ENCODE measurements around the gene ARHGEF11. TPM values are rescaled to one million over a fixed set of nuclear protein-coding genes. Genes with fewer than 3 reads are reported as not detected.

The ARHGEF11 gene
- total RNA-seq, 1 experiment from 2014 or later: 41.1 TPM

DNA sequence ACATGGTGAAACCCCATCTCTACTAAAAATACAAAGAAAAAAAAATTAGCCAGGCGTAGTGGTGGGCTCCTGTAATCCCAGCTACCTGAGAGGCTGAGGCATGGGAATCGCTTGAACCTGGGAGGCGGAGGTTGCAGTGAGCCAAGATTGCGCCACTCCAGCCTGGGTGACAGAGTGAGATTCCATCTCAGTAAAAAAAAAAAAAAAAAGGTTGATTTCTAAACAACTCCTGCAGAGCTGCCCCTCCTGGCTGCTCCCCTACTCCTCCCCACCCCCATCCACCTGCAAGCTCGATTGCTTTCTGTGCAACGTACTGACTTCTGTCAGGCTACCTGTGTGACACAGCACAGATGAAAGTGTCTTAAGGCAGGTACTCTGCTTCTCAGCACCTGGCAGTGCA is 40.8 kb upstream of the ARHGEF11 start:
- peaks cover 3% of the 10 kb centered on the region for H3K27me3 Mint-ChIP-seq (ENCODE audit: low read depth)
- WGBS (ENCODE audit: extremely low coverage, insufficient read length, low lambda C conversion rate): no CpG with 5 or more reads among the region's 6 CpGs

More for the DNA sequence above, 40.8 kb upstream of the ARHGEF11 start:
- Histone ChIP-seq H2AFZ (ENCODE audit: low read length) (no peak overlapping the region), H2BK20ac (ENCODE audit: low read depth, low read length, poor library complexity, severe bottlenecking) (no peak overlapping the region), H2BK12ac (ENCODE audit: insufficient read length, low read depth, low read length) (no peak overlapping the region), H4K20me1 (ENCODE audit: control insufficient read depth, insufficient read depth, insufficient read length) (no peaks in the 10 kb centered on the region), H3K14ac (ENCODE audit: insufficient read depth, low read length) (no peak overlapping the region), H3K56ac (ENCODE audit: insufficient read length, low read depth, low read length) (no peak overlapping the region), H4K91ac (ENCODE audit: insufficient read length, low read depth, low read length) (no peak overlapping the region), H3K9me3 (ENCODE audit: control insufficient read depth, low read depth, low read length) (no peaks in the 10 kb centered on the region), H3K79me1 (ENCODE audit: insufficient read depth, low read depth, low read length, poor library complexity, severe bottlenecking) (no peaks in the 10 kb centered on the region), H3K79me2 (ENCODE audit: insufficient read depth, low read length) (no peaks in the 10 kb centered on the region), H3T11ph (ENCODE audit: low read length) (no peak overlapping the region), H2BK120ac (ENCODE audit: low read depth, low read length, poor library complexity, severe bottlenecking) (no peak overlapping the region), H4K5ac (ENCODE audit: insufficient read length, low read depth, low read length) (no peak overlapping the region), H3K4me2 (ENCODE audit: insufficient read depth, insufficient read length, low read length) (no peak overlapping the region), H3K23me2 (ENCODE audit: insufficient read length, low read depth, low read length, poor library complexity, severe bottlenecking) (no peaks in the 10 kb centered on the region), H3K27ac (ENCODE audit: insufficient read length, low read depth, low read length) (no peak overlapping the region), H4K8ac (replicated peaks; ENCODE audit: insufficient read length, low read depth, low read length) (no peak overlapping the region), H3K23ac (ENCODE audit: insufficient read length, low read depth, low read length) (no peak overlapping the region), H3K18ac (ENCODE audit: insufficient read length, low read depth, low read length) (no peak overlapping the region), H3K4me1 (ENCODE audit: insufficient read depth, low read length) (peaks cover 5% of the 10 kb centered on the region; the same call in 1 of the 2 replicates), H3K9ac (ENCODE audit: extremely low read depth, insufficient read length, low read length) (no peak overlapping the region), H2BK15ac (ENCODE audit: low read depth, low read length) (no peak overlapping the region), H2AK5ac (ENCODE audit: insufficient read length, low read length) (no peak overlapping the region), H3K4ac (ENCODE audit: low read depth, low read length) (no peak overlapping the region), H3K27me3 (ENCODE audit: insufficient read depth, low read length) (no peaks in the 10 kb centered on the region), H2BK5ac (ENCODE audit: insufficient read length, low read length) (no peak overlapping the region)
- Mint-ChIP-seq H3K4me1 (peaks cover 23 to 25% of the 10 kb centered on the region in 2 experiments), H3K9me3 (no peaks in the 10 kb centered on the region), H3K4me3 (no peak overlapping the region), H3K36me3 (ENCODE audit: insufficient read depth in 1 of 3, low read depth in 3 of 3) (no peaks in the 10 kb centered on the region), H3K27ac (peak overlapping the region in 1 of 3 experiments; percentile 70; a peak in 1 of 7 replicates)
- TF ChIP-seq, protein P1, sequence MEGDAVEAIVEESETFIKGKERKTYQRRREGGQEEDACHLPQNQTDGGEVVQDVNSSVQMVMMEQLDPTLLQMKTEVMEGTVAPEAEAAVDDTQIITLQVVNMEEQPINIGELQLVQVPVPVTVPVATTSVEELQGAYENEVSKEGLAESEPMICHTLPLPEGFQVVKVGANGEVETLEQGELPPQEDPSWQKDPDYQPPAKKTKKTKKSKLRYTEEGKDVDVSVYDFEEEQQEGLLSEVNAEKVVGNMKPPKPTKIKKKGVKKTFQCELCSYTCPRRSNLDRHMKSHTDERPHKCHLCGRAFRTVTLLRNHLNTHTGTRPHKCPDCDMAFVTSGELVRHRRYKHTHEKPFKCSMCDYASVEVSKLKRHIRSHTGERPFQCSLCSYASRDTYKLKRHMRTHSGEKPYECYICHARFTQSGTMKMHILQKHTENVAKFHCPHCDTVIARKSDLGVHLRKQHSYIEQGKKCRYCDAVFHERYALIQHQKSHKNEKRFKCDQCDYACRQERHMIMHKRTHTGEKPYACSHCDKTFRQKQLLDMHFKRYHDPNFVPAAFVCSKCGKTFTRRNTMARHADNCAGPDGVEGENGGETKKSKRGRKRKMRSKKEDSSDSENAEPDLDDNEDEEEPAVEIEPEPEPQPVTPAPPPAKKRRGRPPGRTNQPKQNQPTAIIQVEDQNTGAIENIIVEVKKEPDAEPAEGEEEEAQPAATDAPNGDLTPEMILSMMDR (conservative IDR thresholded peaks at IDR 0.05): no peak
- DNase-seq: peak; percentile 29

Measured in H9 (cell line).